Small intestine (tissue), 7 donors: ENCODE results near the gene CAMK1D. TPM values are rescaled to one million over a fixed set of nuclear protein-coding genes. Genes with fewer than 3 reads are reported as not detected.
"Not testable (repeated sequence)": the region's sequence is repeated elsewhere in the genome, so short reads cannot be mapped to it uniquely, and the experiment has no call there.

Experiments
- DNase-seq, 2 donors: peaks; one replicate each; pipeline versions ENCODE4 v3.0.0 to v3.0.0-alpha.2; 2013
- FAIRE-seq: peaks from 2 replicates; lab custom pipeline; 2012; peaks lifted over from hg19 to GRCh38; lab: Jason Lieb, UNC
- H3K27ac ChIP-seq, 3 donors: one replicate each; pipeline ENCODE4 v1.5.1; 2013; ENCODE audit warnings: low read length in 2 of 3, mild to moderate bottlenecking in 2 of 3, control low read depth in 1 of 3, inconsistent platforms in 1 of 3, low read depth in 1 of 3, moderate library complexity in 1 of 3
- H3K27me3 ChIP-seq, 3 donors: one replicate each; pipeline ENCODE4 v1.6.1; 2013; ENCODE audit warnings: low read length in 3 of 3, inconsistent platforms in 1 of 3; ENCODE audit not compliant: control insufficient read depth in 3 of 3, insufficient read depth in 3 of 3
- H3K36me3 ChIP-seq, 3 donors: one replicate each; pipeline ENCODE4 v1.6.1; 2013; ENCODE audit warnings: low read length in 3 of 3, inconsistent platforms in 1 of 3, low read depth in 1 of 3, mild to moderate bottlenecking in 1 of 3, moderate library complexity in 1 of 3; ENCODE audit not compliant: control insufficient read depth in 3 of 3, insufficient read depth in 2 of 3
- H3K4me1 ChIP-seq, 3 donors: one replicate each; pipeline ENCODE4 v1.6.1; 2013; ENCODE audit warnings: low read length in 2 of 3, inconsistent platforms in 1 of 3, low read depth in 1 of 3, mild to moderate bottlenecking in 1 of 3, moderate library complexity in 1 of 3; ENCODE audit not compliant: control insufficient read depth in 3 of 3, insufficient read depth in 2 of 3
- H3K4me3 ChIP-seq, 3 donors: one replicate each; pipeline ENCODE4 v1.5.1; 2013; ENCODE audit warnings: low read length in 3 of 3, control low read depth in 1 of 3, inconsistent platforms in 1 of 3, low read depth in 1 of 3, mild to moderate bottlenecking in 1 of 3, moderate library complexity in 1 of 3
- H3K9me3 ChIP-seq, 2 donors: one replicate each; pipeline ENCODE4 v1.6.1; 2013; ENCODE audit warnings: low read depth in 1 of 2, low read length in 1 of 2; ENCODE audit not compliant: control insufficient read depth in 2 of 2, insufficient read depth in 1 of 2
- WGBS, 3 donors: extraction: QIAGEN DNeasy Blood & Tissue Kit; methylation state at CpG; one replicate each; pipeline ENCODE4 v1.1.7; 2013; 5-methylcytosine and 5-hydroxymethylcytosine counted together
- polyA plus RNA-seq, 4 donors: library from polyadenylated mRNA; stranded (reverse) in 3 of 4; unstranded in 1 of 4; fragments of 200-250 nt in 3 of 4; fragments of 120-200 nt in 1 of 4; gene quantifications; one replicate each; pipeline versions ENCODE4 v1.2.1 to v1.2.3, GENCODE V29; 2013
- donor health status: healthy with polysubstance abuse.
- donor health status: control.
- donor health status: control.
- donor health status: Bipolar disorder and iron deficiency.
- donor health status: healthy.

CAMK1D gene
- polyA plus RNA-seq, 4 donors: 0.45 to 9.7 (median 3.8) TPM

- 75 to 89% (median 80%) methylated on average over 9 of the region's 9 CpGs for WGBS, 3 donors
- Histone ChIP-seq H3K9me3 (no peaks in the 10 kb centered on the region), H3K4me3 (no peak overlapping the region), H3K4me1 (peaks cover 0 to 6% (median 0%) of the 10 kb centered on the region in 3 donors), H3K27me3 (no peaks in the 10 kb centered on the region), H3K27ac (peak overlapping the region in 1 of 3 donors; percentile 11), H3K36me3 (no peaks in the 10 kb centered on the region)
- FAIRE-seq: no peak
- DNase-seq: no peak
Observed at GRCh38 chr10:12730809-12731519, 381.6 kb downstream of the CAMK1D start.

- DNase-seq (no peak), FAIRE-seq (no peak)
- H3K27ac ChIP-seq: no peak overlapping the region
- H3K36me3 ChIP-seq: no peaks in the 10 kb centered on the region
- no peak overlapping the region for H3K4me3 ChIP-seq
- no peaks in the 10 kb centered on the region for H3K9me3 ChIP-seq
- no peaks in the 10 kb centered on the region for H3K27me3 ChIP-seq
- WGBS, 3 donors: 60 to 76% (median 65%) methylated on average over 2 of the region's 2 CpGs
- peaks cover 0 to 2% (median 0%) of the 10 kb centered on the region in 3 donors for H3K4me1 ChIP-seq
Observed at GRCh38 chr10:12733271-12733670, 383.9 kb downstream of the CAMK1D start.

DNA sequence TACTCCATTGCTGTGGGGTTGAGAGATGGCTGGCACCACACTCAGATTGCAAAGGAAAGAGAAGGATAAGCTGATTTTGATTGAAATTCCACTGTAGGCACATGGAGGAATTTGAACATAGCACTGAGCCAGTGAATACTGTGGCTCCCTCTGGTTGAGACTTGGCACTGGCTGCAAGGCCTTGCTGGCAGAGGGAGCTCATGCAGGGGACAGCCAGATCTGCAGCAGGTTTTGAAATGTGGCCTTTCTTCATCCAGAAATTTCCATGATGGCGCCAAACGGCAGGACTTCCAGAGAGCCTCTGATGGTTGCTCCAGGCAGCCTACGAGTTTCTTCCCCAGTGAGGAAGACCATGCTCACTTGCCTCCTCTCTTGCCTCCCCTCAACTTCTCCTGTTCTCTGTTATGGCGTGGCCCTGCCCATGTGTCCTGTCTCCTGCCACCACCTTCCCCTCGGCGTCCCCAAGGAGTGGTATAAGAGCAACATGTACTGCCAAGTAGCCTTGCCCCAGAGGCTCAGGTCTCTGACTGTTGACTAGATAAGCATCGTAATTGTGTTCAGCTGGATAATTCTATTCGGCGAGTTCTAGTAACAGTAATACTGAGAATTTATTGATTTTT, 386.6 kb downstream of the CAMK1D start:
- Histone ChIP-seq H3K27me3 (no peaks in the 10 kb centered on the region), H3K27ac (no peak overlapping the region), H3K4me1 (no peaks in the 10 kb centered on the region), H3K4me3 (no peak overlapping the region), H3K9me3 (no peaks in the 10 kb centered on the region), H3K36me3 (no peaks in the 10 kb centered on the region)
- FAIRE-seq: no peak
- WGBS, 3 donors: 82 to 85% (median 83%) methylated on average over 9 of the region's 9 CpGs
- no peak for DNase-seq

GRCh38 chr10:12740813-12741212, 391.5 kb downstream of the CAMK1D start:
- whole genome bisulfite sequencing, 3 donors: 72 to 89% (median 85%) methylated on average over 3 of the region's 3 CpGs
- Histone ChIP-seq H3K36me3 (no peaks in the 10 kb centered on the region), H3K9me3 (no peaks in the 10 kb centered on the region), H3K4me1 (no peaks in the 10 kb centered on the region), H3K27ac (peak overlapping the region in 1 of 3 donors; percentile 10), H3K27me3 (no peaks in the 10 kb centered on the region), H3K4me3 (no peak overlapping the region)
- DNase-seq (no peak), FAIRE-seq (no peak)

- WGBS, 3 donors: 64 to 91% (median 88%) methylated on average over 8 of the region's 8 CpGs
- DNase-seq (no peak), FAIRE-seq (no peak)
Observed at GRCh38 chr10:12741360-12741804, 392.0 kb downstream of the CAMK1D start.

DNA sequence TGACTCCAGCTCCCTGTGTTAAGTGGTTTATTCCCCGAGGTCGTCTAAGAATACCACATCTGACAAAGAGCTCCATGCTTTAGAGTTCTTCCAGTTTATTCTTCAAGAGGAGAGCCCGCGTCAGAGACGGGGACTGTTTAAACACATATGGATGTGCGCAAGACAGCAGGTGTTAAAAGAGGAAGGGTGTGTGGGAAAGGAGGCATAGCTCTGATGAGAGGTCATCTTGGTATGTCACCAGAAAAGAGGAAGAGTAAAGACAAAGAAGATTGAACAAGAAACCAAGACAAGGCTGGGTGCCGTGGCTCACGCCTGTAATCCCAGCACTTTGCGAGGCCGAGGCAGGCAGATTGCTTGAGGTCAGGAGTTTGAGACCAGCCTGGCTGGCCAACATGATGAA, 393.4 kb downstream of the CAMK1D start:
- H3K36me3 ChIP-seq: no peaks in the 10 kb centered on the region
- FAIRE-seq: no peak
- no peak overlapping the region for H3K4me3 ChIP-seq
- H3K4me1 ChIP-seq: no peaks in the 10 kb centered on the region
- no peak overlapping the region for H3K27ac ChIP-seq
- no peak for DNase-seq
- WGBS, 3 donors: 81 to 95% (median 94%) methylated on average over 10 of the region's 10 CpGs
- H3K9me3 ChIP-seq: no peaks in the 10 kb centered on the region
- H3K27me3 ChIP-seq: no peaks in the 10 kb centered on the region

More at GRCh38 chr10:12741360-12741804, 392.0 kb downstream of the CAMK1D start:
- H3K27me3 ChIP-seq: no peaks in the 10 kb centered on the region
- H3K27ac ChIP-seq: no peak overlapping the region
- no peaks in the 10 kb centered on the region for H3K9me3 ChIP-seq
- no peaks in the 10 kb centered on the region for H3K4me1 ChIP-seq
- H3K36me3 ChIP-seq: no peaks in the 10 kb centered on the region
- H3K4me3 ChIP-seq: no peak overlapping the region

DNA sequence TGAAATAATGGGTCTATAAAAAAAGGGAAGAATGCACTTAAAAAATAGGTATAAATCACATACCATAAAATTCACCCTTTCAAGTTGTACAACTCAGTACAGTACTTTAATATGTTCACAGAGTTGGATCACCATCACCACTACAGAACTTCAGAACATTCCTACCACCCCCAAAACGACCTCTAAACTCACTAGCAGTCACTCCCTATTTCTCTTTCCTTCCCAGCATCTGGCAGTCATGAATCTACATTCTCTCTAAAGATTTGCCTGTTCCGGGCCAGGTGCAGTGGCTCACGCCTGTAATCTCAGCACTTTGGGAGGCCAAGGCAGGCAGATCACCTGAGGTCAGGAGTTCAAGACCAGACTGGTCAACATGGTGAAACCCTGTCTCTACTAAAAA, 394.1 kb downstream of the CAMK1D start:
- H3K36me3 ChIP-seq, FAIRE-seq, H3K4me3 ChIP-seq, H3K27ac ChIP-seq, H3K4me1 ChIP-seq, H3K27me3 ChIP-seq, H3K9me3 ChIP-seq, DNase-seq: not testable (repeated sequence)
- 54 to 70% (median 64%) methylated on average over 3 of the region's 3 CpGs for WGBS, 3 donors

DNA sequence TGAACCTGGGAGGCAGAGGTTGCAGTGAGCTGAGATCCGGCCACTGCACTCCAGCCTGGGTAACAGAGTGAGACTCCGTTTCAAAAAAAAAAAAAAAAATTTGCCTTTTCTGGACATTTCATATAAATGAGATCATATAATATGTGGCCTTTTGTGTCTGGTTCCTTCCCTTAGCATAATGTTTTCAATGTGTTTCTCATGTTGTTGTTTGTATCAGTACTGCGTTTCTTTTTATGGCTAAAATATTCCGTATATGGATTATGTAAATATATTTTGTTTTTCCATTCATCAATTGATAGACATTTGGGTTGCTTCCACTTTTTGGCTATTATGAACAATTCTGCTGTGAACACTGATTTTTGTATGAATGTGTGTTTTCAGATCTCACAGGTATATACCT, 394.6 kb downstream of the CAMK1D start:
- H3K4me3 ChIP-seq: no peak overlapping the region
- H3K27me3 ChIP-seq: no peaks in the 10 kb centered on the region
- no peak for FAIRE-seq
- no peak overlapping the region for H3K27ac ChIP-seq
- whole genome bisulfite sequencing, 3 donors: 91 to 97% (median 95%) methylated on average over 4 of the region's 4 CpGs
- no peaks in the 10 kb centered on the region for H3K36me3 ChIP-seq
- H3K4me1 ChIP-seq: no peaks in the 10 kb centered on the region
- no peaks in the 10 kb centered on the region for H3K9me3 ChIP-seq
- no peak for DNase-seq
